Bone marrow (tissue), 2 donors: ENCODE results near the gene CCDC124.
A peak's percentile ranks its signal among the peaks of the same experiment; 100 is the strongest.

Experiments used
- DNase-seq, 2 donors: peaks; one replicate each; lab custom pipeline; 2025; lab: John Stamatoyannopoulos, UW

The CCDC124 gene

DNA sequence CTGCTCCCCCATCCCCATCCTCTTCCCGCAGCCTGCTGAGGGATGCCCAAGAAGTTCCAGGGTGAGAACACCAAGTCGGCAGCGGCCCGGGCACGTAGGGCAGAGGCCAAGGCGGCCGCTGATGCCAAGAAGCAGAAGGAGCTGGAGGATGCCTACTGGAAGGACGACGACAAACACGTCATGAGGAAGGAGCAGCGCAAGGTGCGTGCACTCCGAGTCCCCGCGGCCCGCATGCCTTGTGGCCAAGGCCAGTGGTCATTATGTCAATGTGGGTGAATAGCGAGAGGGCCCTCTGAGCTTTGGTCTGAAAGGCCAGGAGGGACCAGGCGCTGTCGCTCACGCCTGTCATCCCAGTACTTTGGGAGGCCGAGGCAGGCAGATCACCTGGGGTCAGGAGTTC, 3.6 kb downstream of the CCDC124 start:
- no peak for DNase-seq

DNA sequence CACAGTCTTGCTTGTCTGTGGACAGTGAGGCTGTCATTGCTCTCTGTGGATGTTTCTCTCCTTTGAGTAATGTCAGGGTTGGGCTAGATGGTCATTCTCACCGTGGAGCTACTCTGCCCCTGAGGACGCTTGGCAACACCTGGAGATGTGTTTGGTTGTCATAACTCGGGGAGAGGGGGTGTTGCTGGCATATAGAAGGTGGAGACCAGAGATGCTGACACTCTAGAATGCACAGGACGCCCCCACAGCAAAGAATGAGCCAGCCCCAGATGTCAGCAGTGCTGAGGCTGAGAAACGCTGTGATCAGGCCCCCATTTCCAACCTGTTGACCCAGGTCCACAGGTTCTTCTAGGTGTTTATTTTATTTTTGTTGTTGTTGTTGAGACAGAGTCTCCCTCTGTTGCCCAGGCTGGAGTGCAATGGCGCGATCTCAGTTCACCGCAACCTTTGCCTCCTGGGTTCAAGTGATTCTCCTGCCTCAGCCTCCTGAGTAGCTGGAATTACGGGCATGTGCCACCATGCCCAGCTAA, 4.6 kb downstream of the CCDC124 start:
- DNase-seq = no peak

DNA sequence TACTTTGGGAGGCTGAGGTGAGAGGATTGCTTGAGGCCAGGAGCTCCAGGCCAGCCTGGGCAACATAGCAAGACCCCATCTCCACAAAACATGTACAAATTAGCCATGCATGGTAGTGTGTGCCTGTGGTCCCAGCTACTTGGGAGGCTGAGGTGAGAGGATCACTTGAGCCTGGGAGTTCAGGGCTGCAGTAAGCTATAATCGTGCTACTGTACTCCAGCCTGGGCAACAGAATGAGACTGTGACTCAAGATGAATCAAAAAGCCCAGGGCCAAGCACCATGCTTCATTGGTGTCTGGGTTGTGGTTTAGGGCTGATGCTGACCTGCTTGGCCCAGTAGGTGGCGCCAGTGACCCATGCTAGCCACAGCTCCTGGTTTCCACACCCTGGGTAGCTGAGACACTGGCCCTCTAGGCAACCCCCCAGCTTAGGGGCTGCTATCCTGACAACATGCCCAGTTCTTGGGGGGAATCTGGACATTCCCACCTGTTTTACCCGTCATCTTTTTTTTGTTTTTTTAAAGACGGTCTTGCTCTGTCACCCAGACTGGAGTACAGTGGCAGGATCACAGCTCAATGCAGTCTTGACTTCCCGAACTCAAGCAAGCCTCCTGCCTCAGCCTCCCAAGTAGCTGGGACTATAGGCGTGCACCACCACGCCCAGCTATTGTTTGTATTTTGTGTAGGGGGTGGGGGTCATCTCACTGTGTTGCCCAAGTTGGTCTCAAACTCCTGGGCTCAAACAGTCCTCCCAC, 5.5 kb downstream of the CCDC124 start:
- peak; percentile 64 to 70 for DNase-seq

DNA sequence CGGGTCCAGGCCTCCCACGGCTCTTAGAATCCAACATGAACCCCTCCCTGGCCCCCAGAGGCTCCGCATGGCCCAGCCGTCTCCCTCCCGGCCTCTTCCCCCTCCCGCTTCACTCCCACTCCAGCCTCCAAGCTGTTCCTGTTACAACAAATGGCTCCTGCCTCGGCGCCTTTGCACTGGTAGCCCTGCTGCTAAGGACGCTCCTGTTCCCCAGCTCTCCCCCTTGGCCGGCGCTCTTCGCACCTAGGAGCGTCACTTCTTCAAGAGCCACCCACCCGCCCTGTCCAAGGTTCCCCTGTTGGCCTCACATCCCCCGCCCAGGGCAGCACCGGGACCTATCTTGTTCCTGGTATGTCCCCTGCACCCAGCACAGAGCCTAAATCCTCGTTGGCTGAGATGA, 9.4 kb downstream of the CCDC124 start:
- DNase-seq = no peak

DNA sequence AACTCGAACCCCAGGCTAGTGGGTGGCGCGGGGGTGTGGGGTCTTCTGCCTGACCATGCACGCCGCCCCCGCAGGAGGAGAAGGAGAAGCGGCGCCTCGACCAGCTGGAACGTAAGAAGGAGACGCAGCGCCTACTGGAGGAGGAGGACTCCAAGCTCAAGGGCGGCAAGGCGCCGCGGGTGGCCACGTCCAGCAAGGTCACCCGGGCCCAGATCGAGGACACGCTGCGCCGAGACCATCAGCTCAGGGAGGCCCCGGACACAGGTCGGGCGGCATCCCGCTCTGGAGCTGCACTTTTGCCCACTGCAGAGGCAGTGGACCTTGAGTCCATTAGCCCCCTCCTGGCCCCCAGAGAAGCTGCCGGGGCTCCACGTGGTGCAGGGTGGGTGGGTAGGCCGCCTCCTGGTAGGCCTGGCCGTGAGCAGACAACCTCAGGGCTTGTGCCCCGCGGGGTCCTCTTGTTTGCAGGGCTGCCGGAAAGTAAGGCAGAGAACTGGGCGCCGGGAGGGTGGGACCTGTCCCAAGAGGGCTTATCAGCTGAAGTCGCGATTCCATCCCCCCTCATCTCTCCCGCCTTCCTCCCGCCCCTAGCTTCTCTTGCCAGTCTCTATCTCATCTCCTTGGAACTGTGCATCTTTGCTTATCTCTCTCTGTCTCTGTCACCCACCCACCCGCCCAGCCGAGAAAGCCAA, 9.9 kb downstream of the CCDC124 start:
- DNase-seq = no peak

DNA sequence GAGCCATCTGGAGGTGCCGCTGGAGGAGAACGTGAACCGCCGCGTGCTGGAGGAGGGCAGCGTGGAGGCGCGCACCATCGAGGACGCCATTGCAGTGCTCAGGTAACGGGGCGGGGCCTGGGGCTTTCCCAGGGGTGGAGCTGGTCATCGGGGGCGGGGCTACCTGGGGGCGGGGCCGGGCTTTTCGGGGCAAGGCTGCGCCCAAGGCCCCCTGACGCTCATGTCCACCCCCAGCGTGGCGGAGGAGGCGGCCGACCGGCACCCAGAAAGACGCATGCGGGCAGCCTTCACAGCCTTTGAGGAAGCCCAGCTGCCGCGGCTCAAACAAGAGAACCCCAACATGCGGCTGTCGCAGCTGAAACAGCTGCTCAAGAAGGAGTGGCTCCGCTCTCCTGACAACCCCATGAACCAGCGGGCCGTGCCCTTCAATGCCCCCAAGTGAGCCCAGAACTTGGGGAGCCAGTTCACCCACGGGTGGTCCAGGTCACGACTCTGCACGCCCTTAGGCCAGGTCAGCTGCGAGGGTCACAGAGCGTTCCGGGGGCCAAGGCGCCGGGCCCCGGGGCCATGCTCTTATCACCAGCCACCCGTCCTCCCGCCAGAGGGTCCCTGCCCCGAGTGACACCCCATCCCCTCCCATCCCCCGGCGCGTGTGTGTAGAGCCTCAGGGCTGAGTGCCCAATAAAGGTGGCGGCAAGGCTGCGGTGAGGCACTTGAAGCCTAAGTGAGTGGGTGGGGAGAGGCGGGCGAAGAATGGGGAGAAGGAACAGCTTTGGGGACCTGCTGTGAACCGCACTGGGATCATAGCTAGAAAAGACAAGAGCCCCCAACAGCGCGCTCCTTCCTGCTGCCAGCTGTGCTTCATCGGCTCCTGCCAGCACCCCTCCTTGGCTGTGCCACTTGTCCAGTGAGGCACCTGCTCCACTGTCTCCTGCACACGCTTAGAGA, 10.7 kb downstream of the CCDC124 start:
- no peak for DNase-seq

DNA sequence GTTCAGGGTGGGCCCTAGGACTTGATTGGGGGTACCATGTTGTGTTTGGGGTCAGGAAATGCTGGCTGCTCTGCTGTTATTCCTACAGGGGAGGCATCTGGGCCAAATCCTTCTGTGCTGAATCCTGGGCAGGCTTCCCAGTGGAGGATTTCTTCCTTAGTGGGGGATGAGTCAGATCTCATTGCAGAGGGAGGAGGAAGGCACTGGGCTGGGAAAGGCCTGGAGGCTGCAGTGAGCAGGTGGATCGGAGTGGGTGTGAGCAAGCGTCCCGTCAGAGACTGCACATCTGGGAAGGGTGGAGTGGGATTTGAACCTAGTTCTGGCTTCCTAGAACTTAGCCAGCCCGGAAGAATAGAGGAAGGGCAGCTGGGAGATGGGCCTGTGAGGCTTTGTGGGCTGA, 11.5 kb downstream of the CCDC124 start:
- no peak for DNase-seq

DNA sequence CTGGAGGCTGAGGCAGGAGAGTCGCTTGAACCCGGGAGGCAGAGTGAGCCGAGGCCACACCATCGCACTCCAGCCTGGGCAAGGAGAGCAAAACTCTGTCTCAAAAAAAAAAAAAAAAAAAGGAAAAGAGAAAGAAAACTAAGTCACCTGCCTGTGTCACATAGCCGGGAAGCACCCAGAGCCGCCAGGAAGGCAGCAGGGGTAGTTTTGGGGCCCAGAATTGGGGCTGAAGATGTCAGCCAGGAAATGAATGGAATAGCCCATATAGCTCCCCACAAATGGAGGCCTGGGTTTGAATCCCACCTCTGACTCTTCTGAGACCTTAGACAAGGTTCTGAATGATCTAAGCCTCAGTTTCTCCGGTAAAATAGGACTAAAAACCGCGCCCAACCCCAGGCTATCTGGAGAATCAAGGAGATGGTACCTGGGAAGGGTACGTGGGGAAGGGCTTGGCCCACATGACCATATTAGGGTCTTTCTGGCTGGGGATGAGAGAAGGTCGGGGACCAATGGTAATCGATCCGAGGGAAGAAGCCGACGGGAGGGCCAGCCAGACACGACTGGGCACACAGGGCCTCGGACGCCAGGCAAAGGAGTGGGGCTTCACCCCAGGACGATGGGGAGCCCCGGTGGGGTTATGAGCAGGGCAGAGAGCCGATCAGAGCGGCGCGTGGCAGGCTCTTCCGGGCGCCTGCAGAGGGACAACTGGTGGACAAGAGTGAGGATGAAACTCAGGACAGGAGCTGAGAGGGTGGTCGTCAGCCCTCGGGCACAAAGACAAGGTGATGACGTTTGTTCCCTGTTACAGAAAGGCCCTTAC, 14.4 kb downstream of the CCDC124 start:
- no peak for DNase-seq

DNA sequence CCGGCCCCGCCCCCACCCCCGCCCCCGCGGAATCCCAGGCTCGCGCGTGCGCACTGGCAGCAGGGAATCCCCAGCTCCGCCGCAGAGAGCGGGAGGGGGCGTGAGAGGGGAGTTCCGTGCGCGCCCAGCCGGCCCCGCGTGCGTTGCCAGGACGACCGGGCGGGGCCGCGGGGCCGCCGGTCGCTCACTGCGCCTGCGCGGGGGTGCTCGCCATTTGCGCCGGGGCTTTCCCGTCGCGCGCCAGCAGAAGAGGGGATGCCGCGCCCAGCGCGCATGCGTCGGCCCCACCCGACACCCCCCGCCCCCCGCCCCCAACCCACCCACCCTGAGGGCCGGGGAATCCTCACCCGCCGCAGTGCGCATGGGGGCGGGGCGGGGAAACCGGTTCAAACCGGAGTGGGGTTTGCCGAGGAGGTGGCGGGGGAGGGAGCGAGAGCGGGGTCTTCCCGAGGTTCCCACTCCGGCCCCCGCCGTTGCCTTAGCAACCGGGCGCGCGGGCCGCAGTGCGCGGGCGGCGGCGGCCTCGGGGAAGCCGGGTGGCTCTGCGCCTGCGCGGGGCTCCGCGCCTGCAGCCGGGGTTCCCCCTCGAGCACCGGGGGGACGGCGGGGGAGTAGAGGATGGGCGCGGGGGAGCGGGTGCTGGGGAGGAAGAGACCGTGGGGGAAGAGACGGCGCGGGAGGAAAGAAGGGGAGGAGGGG, 15.1 kb downstream of the CCDC124 start:
- DNase-seq = peak; percentile 89 to 98

DNA sequence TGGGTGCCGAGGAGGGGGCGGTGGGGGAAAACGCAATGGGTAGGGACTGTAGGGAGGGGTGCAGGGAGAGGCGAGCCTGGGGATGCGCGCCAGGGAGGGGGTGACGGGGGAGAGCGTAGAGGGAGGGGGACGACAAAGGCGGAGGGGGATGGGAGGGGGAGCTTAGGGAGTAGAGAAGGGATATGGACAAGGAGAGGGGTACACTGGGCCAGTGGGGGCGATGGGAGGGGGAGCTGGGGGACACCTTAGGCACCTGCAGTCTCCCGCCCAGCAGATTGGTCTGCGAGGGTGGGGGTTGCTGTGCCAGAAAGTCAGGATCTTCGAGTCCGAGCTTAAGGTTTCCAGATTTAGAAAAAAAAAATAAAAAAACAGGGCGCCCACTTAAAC, 15.7 kb downstream of the CCDC124 start:
- no peak for DNase-seq

DNA sequence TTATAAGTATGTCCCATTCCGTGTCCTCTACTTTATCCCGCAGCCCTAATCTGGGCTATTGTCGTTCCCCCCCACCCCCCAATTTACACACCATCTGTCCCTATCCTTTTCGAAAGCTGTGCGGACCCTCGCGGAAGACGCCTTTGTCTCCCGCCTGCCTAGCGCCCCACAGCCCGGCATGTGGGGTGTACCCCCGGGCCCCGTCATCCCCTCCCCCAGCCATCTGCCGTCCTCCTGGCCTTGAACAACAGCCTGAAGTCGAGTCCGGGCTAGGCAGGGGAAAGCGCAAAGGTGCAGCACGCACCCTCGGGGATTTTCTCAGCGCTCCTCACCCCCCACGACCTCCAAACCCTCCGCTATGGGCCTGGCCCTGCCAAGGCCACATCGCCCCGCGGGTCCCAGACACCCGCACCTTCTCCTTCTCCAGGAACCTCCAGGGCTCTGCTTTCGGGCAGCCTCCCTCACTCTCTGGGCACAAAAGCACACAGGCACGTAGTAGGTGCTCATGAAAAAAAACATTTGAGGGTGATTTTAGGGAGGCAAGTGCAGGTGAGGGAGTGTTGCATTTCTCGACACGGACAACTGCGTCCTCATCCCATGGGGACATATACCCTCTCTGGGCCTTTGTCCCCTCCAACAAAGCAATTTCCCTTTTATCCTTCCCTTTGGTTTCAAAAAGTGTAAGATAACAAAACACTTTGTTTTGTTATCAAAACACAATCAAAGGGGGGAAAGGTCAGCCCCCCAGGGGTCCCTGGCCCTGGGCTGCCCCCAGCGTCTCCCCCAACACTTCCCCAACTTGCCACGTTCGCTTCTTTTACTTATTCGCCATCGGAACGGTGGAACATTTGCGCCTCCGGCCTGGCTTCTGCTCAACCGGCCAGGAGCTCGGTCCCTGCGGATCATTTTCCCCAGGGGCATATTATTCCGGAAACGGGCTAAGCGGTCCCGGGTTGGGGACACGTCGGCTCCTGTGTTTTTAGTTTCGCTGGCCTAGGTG, 16.4 kb downstream of the CCDC124 start:
- no peak for DNase-seq

DNA sequence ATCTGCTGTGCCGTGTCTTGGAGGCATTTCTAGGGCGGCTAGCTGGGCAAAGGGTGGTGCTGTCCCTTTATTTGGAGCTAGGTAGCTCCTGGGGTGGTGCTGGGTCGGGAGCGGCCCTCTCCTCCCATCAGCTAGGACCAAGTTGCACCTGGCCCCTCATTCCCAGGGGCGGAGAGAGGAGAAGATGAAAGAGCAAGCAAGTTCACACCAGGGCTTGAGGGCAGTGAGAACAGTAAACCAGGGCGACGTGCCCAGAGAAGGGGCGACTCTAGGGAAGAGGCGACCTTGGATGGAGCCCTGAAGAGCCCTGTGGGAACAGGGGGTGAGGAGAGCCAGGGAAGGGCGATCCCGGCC, 17.1 kb downstream of the CCDC124 start:
- DNase-seq = no peak

DNA sequence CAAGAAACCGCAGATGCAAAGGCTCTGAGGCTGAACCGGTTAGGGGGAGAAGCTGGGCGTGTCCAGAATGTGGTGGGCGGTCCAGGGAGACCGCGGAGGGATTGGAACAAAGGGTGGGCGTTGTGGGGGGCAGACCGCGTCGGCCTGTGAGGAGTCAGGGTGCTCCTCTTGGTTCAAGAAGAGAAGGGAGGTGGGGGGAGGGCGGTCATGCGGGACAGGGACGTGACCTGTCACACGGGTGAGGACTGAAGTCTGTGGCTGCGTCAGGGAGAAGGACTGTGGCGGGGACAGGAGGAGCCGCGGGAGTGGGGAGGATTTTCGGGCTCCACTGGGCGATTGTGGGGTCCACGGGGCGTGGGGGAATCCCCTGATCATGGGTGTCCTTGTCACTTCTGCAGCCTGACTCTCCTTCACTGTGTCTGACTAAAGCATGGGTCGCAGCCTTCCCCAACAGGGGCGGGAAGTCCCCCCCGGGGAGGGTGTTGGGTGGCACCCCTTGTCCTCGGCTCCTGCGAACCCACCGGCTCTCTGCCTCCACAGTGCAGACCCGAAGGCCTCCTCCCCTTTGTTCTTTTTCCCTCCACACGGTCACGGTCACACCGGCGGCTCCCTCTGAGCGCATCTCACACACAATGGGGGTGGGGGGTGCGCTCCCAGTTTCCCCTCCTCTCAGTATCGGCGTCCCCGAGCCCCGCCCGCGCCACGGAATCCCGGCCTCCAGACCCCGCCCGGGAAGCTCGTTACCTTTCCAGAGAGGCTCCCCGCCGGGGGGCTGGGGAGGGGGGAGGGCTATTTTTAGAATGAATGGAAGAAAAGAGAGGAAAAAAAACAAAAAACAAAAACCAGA, 17.7 kb downstream of the CCDC124 start:
- peak in 1 of 2 donors; percentile 16 for DNase-seq

DNA sequence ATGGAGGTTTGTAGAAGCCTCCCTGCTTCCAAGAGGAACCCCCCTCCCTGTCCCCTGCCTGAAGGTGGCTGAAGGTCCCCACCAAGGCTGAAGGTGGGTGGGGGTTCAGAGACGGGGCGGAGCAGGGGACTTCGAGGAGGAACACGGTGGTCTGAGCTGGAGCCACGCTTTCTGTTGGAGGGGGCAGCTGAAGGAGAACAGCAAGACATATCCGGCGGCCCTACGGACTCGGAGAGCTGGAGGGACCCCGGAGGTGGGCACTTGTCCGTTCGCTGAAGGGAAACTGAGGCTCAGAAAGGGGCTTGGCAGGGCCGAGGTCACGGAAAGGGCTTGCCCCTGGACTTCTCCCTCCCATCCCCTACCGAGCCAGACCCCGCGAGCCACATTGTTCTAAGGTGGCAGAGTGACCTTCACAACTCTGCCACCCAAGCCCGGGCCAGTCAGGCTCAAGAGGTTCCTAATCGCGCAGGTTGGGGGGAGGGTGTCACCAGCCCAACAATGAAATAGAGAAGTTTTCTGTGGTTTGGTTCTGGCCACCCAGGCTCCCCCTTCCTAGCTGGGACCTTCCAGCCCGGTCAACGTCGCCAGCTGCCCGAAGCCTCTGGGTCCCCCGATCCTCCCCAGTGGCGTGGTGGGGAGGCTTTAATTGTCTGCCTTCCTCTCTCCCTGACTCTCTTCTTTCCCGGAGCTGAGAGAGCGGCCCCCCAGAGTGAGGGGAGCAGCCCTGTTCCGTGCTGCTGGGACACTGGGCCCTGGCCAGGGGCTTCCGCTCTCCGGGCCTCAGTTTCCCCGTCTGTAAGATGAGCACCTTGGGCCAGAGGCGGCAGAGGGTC, 18.6 kb downstream of the CCDC124 start:
- DNase-seq = no peak

DNA sequence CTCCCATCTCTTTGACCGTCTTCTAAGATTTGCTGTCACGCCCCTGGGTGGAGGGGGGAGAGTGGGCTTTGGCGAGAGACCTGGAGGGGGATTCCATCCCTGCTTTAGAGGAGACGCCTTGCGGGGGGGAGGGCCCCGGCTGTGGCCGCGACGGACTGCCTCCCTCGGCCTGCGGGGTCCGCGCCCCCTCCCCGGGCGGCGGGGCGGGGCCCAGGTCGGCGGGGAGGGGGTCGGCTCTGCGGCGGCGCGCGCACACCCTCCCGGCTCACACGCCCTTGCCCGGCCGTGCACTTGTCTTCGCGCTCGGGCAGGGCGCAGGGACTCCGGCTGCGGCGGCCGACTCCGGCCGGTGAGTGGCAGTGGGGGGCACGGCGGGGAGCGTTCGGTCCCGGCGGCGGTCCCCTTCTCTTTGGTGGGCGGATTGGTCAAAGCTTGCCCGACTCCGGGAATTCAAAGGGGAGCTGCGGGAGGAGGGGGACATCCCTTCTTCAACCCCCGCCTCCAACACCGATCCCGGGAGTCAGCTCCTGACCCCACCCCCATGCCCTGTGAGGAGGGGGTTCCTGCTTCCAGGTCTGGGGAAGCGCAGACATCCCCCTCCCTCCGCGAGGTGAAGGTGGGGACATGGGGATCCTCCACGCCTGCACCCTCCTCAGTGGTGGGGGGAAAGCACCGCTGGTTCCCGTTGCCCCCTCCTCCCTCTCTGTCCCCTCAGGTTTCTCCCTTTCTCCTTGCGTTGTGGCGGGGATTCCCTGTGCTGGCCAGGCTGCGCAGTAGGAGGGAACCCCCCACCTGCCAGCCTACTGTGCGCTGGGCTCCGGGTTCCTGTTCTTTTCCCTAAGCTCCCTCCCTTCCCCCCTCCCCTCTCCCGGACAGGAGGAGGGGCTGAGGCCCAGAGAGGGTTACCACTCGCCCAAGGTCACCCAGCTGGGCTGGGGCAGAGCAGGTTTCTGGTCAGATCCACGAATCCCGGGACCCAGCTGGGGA, 19.5 kb downstream of the CCDC124 start:
- DNase-seq = no peak

DNA sequence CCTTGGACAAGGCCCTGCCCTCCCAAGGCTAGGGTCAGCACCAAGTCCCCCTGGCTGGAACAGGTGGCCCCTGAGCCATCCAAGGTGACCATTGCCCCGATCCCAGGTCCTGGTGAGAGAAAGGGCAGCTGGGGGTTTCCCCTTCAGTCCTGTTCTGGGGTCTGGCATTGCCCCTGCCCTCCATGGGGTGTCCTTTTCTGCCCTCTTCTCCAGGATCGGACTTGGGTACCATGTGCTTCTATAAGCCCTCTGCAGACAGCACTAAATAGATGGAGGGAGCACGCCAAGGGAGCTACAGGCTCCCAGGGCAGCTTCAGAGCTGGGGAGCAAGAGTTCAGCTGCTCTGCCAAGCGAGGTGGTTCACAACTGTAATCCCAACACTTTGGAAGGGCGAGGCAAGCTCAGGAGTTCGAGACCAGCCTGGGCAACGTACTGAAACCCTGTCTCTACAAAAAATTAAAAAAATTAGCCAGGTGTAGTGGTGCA, 20.5 kb downstream of the CCDC124 start:
- no peak for DNase-seq
